ENCODE results near the gene OGT. TPM values are rescaled to one million over a fixed set of nuclear protein-coding genes. Genes with fewer than 3 reads are reported as not detected.
A peak's percentile ranks its signal among the peaks of the same experiment; 100 is the strongest.

OGT gene
- total and polyA plus RNA-seq, 2 donors (not counting 1 experiment from before 2014, with no cell fraction given) = 106 to 115 TPM

- H3K27me3 ChIP-seq (ENCODE audit: control insufficient read depth, insufficient read depth, low read length) = no peaks in the 10 kb centered on the region
- no peak for TF ChIP-seq CTCF (conservative IDR thresholded peaks at IDR 0.05 in 1 of 2, IDR thresholded peaks at IDR 0.05 in 1 of 2; ENCODE audit: low read depth in 1 of 2, low read length in 2 of 2)
- no peak for TF ChIP-seq EZH2 (IDR thresholded peaks at IDR 0.05; ENCODE audit: low read length, missing control alignments)
- H4K20me1 ChIP-seq (ENCODE audit: control insufficient read depth, extremely low read depth, insufficient read depth, low read length) = peaks cover 2% of the 10 kb centered on the region
- H3K79me2 ChIP-seq (ENCODE audit: control insufficient read depth, insufficient read depth, low read length) = peaks cover 43% of the 10 kb centered on the region
- H3K4me3 ChIP-seq (replicated peaks in 1 of 4; ENCODE audit: control extremely low read depth in 1 of 4, insufficient read depth in 1 of 4, low read depth in 3 of 4, low read length in 4 of 4) = peak overlapping the region; percentile 36 to 97 (median 88)
- H3K4me1 ChIP-seq (ENCODE audit: control insufficient read depth, extremely low read depth, insufficient read depth, low read length) = no peaks in the 10 kb centered on the region
- H3K9ac ChIP-seq (ENCODE audit: insufficient read depth, low read length) = peak overlapping the region; percentile 1
- no peaks in the 10 kb centered on the region for H3K9me3 ChIP-seq (ENCODE audit: control insufficient read depth, insufficient read depth, low read depth, low read length)
- DNase-seq (ENCODE audit: low read depth in 2 of 2) = peak; percentile 38 to 76
- peak overlapping the region; percentile 8 for H2AFZ ChIP-seq (ENCODE audit: low read length)
- peak overlapping the region; percentile 54 for H3K27ac ChIP-seq (ENCODE audit: insufficient read depth, low read length)
- peak overlapping the region; percentile 61 for H3K4me2 ChIP-seq (ENCODE audit: extremely low read depth, insufficient read depth, low read length)
- no peaks in the 10 kb centered on the region for H3K36me3 ChIP-seq (ENCODE audit: control insufficient read depth, insufficient read depth, low read length)
Observed at GRCh38 chrX:71532078-71532752, 689 bp upstream of the OGT start.

GRCh38 chrX:71533516-71533850 lies 579 bp downstream of the OGT start:
- H2AFZ ChIP-seq (ENCODE audit: low read length) = no peak overlapping the region
- peak; percentile 2 to 23 for DNase-seq (ENCODE audit: low read depth in 2 of 2)
- H3K79me2 ChIP-seq (ENCODE audit: control insufficient read depth, insufficient read depth, low read length) = peaks cover 55% of the 10 kb centered on the region
- TF ChIP-seq CTCF (conservative IDR thresholded peaks at IDR 0.05 in 1 of 2, IDR thresholded peaks at IDR 0.05 in 1 of 2; ENCODE audit: low read depth in 1 of 2, low read length in 2 of 2) = no peak
- peak overlapping the region; percentile 77 to 97 (median 88) for H3K4me3 ChIP-seq (replicated peaks in 1 of 4; ENCODE audit: control extremely low read depth in 1 of 4, insufficient read depth in 1 of 4, low read depth in 3 of 4, low read length in 4 of 4)
- H3K4me2 ChIP-seq (ENCODE audit: extremely low read depth, insufficient read depth, low read length) = no peak overlapping the region
- peak overlapping the region; percentile 84 for H3K27ac ChIP-seq (ENCODE audit: insufficient read depth, low read length)
- no peaks in the 10 kb centered on the region for H3K36me3 ChIP-seq (ENCODE audit: control insufficient read depth, insufficient read depth, low read length)
- H4K20me1 ChIP-seq (ENCODE audit: control insufficient read depth, extremely low read depth, insufficient read depth, low read length) = peaks cover 2% of the 10 kb centered on the region
- peak overlapping the region; percentile 77 for H3K9ac ChIP-seq (ENCODE audit: insufficient read depth, low read length)
- no peaks in the 10 kb centered on the region for H3K4me1 ChIP-seq (ENCODE audit: control insufficient read depth, extremely low read depth, insufficient read depth, low read length)
- no peaks in the 10 kb centered on the region for H3K9me3 ChIP-seq (ENCODE audit: control insufficient read depth, insufficient read depth, low read depth, low read length)
- H3K27me3 ChIP-seq (ENCODE audit: control insufficient read depth, insufficient read depth, low read length) = no peaks in the 10 kb centered on the region

GRCh38 chrX:71533851-71534561 lies 1.1 kb downstream of the OGT start:
- no peak overlapping the region for H2AFZ ChIP-seq (ENCODE audit: low read length)
- peak; percentile 50 to 56 for DNase-seq (ENCODE audit: low read depth in 2 of 2)
- no peaks in the 10 kb centered on the region for H3K9me3 ChIP-seq (ENCODE audit: control insufficient read depth, insufficient read depth, low read depth, low read length)

More at GRCh38 chrX:71533851-71534561, 1.1 kb downstream of the OGT start:
- peaks cover 61% of the 10 kb centered on the region for H3K79me2 ChIP-seq (ENCODE audit: control insufficient read depth, insufficient read depth, low read length)
- peak overlapping the region; percentile 77 to 97 (median 88) for H3K4me3 ChIP-seq (replicated peaks in 1 of 4; ENCODE audit: control extremely low read depth in 1 of 4, insufficient read depth in 1 of 4, low read depth in 3 of 4, low read length in 4 of 4)
- peak overlapping the region; percentile 84 for H3K27ac ChIP-seq (ENCODE audit: insufficient read depth, low read length)
- no peaks in the 10 kb centered on the region for H3K4me1 ChIP-seq (ENCODE audit: control insufficient read depth, extremely low read depth, insufficient read depth, low read length)
- peak overlapping the region; percentile 77 for H3K9ac ChIP-seq (ENCODE audit: insufficient read depth, low read length)
- TF ChIP-seq EZH2 (IDR thresholded peaks at IDR 0.05; ENCODE audit: low read length, missing control alignments) (no peak), CTCF (conservative IDR thresholded peaks at IDR 0.05 in 1 of 2, IDR thresholded peaks at IDR 0.05 in 1 of 2; ENCODE audit: low read depth in 1 of 2, low read length in 2 of 2) (no peak)
- H3K27me3 ChIP-seq (ENCODE audit: control insufficient read depth, insufficient read depth, low read length) = no peaks in the 10 kb centered on the region
- H3K4me2 ChIP-seq (ENCODE audit: extremely low read depth, insufficient read depth, low read length) = peak overlapping the region; percentile 72
- no peaks in the 10 kb centered on the region for H3K36me3 ChIP-seq (ENCODE audit: control insufficient read depth, insufficient read depth, low read length)
- H4K20me1 ChIP-seq (ENCODE audit: control insufficient read depth, extremely low read depth, insufficient read depth, low read length) = peaks cover 2% of the 10 kb centered on the region
